HS-5 (cell line): ENCODE measurements around the gene TEX14.
A peak's percentile ranks its signal among the peaks of the same experiment; 100 is the strongest.

Source experiments
- DNase-seq: peaks from one replicate; pipeline ENCODE4 v3.0.0-alpha.2; 2012; ENCODE audit warnings: low read depth

Gene TEX14

DNA sequence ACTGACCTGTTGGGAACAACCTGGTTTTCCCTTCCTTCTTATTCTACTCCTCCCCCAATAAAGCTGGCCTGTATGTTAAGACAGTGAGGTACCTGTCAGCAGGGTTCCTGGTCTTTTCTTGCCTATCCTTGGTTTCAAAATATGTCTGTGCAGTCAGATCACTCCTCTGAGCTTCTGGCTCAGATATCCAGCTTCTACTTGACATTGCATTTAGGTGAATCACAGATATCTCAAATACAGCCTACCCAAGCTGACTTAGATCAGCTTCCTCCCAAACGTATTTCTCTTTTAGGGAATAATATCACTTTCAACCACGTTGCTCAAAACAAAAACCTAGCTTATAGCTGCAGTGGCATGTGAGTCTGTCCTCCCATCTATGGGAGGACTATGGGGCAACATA lies 48.7 kb downstream of the TEX14 start:
- peak; percentile 68 for DNase-seq

DNA sequence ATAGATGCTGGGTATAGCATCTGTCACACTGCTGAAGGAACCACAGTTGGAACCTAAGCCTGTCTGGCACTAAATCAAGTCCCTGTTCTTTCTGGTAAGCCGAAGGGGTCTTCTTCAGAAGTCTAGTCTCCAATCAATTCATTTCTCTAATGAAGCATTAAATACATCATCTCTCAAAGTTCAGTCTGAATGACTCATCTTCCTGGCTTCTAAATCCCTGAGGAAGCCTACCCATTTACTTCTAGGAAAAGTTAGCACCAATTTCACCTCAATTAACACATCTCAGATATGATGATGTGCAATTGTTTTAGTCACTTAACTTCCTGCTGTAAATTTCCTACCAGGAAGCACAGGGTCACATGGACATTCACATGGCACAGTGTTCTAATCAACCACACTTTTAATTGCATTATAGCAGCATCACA lies 49.9 kb downstream of the TEX14 start:
- DNase-seq, result no peak

DNA sequence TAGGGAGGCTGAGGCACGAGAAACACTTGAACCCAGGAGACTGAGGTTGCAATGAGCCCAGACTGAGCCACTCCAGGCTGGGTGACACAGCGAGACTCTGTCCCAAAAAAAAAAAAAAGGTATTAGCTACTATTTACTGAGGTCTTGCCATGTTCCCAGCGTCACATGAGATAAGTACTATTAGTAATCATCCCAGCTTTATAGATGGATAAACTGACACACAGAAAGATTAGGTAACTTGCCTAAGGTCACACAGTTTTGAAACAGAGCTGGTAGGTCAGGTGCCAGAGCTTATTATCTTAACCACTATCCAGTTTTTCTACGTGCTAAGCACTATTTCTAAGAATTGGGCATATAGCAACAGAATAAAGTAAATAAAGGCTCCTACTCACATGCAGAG lies 51.6 kb downstream of the TEX14 start:
- DNase-seq, result no peak

DNA sequence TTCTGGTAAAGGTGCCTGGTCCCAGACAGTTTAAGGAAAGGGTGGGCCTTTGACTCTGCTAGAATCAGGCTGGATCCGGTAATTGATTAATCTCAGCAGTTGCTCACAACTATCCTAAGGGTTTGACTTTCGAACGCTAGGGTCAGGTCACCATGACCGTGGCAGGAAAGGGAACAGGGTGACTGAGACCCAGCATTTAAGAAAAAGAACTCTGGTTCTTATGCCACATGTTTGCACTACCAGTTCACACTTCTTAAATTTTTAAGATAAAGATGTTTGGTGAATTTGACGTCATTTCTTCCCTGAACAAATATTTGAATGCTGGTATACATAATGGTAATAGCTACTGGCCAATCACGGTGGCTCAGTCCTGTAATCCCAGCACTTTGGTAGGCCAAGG lies 52.2 kb downstream of the TEX14 start:
- no peak for DNase-seq

DNA sequence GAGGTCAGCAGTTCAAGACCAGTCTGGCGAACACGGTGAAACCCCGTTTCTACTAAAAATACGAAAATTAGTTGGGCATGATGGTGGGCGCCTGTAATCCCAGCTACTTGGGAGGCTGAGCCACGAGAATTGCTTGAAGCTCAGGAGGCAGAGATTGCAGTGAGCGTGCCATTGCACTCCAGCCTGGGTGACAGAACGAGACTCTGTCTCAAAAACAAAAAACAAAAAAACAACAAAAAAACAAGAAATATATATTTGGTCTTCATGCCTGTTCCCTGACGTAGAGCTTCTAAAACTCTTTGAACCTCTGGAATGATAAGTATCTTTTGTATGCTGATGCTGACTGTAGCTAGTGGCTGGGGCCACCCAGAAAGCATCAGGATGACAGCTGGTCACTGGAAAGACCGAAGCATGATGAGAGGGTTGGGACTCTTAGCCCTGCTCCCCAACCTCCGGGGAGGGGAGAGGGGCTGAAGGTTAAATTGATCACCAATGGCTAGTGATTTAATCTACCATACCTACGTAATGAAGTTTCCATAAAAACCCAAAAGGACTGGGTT lies 54.8 kb downstream of the TEX14 start:
- DNase-seq, result no peak

DNA sequence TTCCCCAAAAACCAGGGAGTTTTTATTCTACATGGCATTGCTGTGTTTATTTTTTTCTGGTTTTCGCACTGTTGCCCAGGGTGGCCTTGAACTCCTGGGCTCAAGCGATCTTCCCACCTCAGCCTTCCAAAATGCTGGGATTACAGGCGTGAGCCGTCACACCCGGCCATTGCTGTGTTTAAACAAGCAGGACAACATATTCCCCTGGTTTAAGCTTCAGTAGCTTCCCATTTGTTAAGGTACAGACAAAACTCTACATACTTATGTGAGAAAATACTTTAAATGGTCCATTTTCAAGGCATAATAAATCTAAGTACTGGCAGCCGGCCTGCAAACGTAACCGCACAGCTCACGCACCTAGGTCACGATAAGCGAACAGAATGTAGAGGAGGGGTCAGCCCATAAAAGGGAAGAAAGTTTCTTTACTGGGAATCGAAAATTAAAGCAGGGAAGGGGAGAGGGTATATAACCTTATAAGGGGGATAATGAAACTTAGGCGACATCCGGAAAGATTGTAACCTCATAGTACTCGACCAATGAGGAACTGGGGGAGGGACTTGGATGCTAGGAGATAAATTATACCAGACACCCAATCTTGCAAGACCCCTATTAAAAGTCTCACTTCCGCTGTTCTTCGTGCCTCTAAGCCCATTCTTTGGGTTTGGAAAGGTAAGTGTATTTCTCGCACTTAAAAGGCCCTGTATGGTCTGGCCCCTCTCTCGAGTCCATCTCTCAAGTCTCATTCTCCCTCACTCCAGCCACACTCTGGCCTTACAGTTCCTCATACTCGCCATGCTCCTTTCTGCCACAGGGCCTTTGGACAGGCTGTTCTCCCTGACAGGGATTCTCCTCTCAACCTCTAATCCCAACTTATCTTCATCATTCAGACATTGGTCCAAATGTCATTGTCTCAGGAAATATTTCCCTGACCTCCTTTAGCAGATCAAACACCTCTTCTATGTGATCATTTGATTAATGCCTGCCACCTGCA lies 59.2 kb downstream of the TEX14 start:
- no peak for DNase-seq

DNA sequence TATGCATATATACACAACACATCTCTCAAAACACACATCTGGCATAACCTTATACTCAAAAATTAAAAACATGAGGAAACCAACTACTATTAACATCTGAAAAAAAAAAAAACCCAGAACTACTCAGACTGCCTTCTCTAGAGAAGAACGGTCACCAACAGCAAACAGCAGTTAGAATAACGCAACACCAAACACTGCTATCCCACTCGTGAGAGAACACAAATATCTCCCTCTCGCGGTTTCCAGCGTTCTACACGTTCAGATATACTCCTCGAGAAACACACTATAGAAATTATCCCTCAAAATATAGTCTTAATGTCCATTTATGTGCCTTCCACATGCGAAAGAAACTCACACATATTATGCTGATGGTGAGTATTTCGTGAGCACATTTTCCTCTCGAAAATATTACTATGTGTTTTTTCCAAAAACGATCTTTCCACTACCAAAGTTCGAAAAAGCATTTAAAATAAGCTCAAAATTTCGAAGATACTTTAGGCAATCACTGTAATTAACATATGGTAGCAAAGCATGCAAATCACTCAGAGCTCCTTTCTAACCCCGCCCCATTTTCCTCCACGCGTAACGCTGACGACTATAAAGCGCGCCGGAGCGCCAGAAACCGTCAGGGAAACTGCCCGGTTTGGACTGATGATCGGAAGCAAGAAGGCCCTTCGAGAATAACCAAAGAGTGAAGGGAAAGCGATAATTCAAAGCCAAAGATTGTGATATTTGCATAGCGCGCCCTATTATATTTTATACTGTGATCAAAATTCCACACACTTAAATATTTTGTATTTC lies 60.1 kb downstream of the TEX14 start:
- peak; percentile 98 for DNase-seq

DNA sequence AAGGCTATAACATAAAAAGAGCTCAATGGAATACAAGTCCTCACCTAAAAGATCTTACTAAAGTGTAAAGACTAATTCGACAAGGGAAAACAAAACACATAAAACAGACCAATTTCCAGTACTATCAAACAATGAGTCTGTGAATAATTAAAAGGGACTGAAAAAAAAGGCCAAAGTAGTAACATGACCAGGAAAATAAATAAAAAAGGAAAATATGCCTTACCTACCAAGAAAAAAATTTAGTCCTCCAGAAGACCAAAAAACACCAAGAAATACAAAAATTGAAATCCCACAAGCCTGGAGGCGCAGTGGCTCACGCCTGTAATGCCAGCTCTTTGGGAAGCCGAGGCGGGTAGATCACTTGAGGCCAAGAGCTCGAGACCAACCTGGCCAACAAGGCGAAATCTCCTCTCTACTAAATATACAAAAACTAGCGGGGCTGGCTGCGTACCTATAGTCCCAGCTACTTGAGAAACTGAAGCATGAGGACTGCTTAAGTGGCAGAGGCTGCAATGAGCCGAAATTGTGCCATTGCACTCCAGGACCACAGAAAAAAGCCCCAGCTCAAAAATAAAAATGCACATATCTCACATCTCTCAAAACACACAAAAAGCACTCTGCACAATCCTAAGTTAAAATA lies 60.8 kb downstream of the TEX14 start:
- DNase-seq, result no peak

DNA sequence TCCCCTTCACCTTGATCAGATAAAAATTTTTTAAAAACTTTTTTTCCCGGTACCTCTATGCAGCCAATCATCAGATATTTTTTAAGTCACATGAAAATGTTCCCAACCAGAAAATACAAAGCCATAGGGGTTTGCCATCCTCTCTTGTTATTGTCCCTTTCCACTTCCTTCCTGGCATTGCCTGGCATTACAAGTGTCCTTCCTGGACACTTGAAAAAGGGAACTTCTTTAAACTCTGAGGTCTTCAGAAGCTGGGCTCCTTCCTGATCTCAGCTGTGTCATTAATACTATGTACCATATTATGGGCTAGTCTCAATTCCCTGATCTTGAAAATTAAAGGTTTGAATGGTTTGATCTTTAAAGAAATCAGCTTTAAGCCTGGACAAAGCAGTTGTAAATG lies 64.9 kb downstream of the TEX14 start:
- DNase-seq, result no peak

DNA sequence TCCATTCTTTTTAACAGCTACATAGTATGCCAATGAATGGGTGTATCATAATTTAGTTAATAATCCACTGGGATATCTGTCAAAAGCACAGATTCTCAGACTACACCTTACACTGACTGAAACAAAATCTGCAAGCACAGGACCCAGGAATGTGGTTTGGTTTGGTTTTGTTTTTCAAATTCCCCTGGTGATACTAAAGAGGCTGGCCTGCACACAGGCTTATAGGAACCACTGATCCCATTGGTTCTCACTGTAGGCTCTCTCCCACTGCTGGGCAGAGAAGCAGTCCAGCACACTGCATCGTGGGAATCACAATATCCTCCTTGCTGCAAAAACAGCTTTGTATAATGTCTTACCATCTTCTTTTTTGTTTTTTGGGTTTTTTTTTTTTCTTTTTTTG lies 67.1 kb downstream of the TEX14 start:
- DNase-seq, result no peak

DNA sequence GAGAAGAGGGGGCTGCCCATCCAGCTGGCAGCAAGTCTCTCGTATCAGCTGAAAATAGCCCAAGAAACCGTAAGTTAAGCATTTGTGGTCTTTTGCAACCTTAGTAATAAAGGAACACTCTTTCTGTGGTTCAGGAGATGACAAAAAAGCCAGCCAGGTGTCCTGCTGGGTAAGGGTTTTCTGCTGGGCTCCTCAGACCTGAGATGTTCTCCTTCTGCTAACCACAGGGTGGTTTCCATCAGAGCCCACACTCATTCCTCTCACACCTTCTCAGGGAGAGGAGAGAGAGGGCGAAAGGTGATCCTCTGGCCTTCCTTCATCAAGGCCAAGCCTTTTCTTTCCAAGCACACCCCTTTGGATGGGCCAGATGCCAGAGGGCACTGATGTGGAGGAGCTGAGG lies 70.7 kb downstream of the TEX14 start:
- DNase-seq, result no peak

DNA sequence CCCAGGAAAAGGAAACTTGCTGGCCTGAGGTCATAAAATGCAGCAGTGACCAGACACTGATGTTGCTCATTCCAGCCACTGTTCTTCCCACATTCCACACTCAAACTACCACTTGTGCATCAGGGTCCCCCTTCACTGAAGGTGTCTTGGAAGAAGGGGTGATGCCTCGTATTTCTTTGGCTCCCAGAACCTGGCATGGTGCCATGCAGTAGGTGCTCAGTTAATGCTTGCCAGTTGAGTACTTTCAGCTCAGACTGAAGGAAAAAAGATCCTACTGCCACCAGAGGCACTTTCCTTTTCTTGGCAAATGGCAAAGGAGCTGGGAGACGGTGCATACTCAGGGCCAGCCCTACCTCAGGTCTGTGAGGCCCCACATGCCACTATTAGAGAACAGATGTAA lies 73.5 kb downstream of the TEX14 start:
- DNase-seq, result no peak

DNA sequence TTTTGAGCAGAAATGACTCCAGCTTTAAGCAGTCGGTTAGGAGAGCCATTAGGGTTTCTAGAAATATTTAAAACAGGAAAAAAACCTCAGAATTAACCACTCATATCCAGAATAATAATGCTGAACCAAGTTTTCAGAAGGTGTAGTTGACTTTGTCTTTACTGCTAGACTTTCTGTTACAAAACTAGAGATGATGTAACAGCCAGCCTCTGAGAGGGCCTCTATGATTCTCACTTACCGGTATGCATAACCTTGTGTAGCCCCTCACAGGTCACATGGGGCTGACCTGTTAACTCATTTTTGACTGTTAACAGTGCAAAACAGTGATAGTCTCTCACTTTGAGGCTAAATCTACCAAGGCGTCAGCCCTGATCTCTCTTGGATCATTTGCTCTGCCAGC lies 74.3 kb downstream of the TEX14 start:
- no peak for DNase-seq

DNA sequence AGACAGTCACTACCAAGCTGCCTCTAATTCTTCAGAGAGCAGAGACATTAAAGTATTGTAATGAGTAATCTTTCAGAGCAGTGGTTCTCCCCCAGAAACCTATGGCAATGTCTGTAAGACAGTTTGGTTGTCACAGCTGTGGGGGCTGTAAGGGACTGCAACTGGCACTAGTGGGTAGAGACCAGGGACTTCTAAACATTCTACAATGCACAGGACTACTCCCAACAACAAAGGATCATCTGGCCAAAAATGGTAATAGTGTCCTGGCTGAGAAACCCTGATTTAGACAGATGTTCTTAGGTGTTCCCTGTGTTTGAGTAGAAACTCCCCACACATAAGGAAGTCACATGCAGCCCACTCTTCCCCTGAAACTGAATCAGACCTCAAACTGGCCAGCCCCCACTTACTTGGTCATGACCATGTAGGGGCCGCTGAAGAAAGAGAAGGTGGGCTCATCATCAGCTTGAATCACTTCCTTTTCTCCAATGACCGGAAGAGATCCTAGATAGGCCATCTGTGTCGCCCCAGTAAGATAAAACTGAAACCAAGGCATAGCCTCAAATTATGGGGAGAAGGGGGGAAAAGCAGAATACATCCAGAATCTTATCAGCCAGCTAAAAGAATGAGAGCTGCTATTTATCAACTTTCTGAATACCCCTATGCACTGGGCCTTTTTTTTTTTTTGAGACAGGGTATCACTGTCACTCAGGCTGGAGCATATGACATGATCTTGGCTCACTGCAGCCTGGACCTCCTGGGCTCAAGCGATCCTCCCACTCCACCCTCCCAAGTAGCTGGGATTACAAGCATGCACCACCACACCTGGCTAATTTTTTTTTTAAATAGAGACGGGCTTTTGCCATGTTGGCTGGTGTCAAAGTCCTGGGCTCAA lies 75.8 kb downstream of the TEX14 start:
- DNase-seq, result no peak

DNA sequence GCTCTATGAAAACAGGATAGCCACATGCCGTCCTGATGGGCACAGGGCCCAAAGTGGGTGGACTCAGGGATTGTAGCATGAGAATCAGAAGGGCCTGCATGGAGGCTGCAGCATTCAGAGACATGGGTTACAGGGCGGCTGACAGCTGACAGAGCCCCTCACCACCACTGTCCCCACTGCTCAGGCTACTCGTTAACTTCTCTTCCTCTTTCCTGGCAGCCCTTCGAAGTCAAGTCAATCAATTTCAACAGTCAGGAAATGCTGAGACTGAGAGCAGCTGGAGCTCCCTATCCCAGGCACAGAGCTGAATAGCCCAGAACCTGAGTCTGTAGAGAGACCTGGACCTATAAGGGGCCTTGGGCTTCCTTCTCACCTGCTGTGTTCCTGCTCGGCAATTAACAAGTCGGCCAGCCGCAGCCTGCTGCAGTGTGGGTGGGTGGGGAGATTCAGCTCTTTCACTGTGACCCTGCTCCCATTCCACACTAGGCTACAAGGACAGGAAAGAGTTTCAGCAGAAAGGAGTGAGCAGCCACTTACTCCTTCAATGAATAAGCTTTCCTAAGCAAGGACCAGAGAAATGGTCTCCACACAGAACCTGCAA lies 76.9 kb downstream of the TEX14 start:
- DNase-seq, result no peak

DNA sequence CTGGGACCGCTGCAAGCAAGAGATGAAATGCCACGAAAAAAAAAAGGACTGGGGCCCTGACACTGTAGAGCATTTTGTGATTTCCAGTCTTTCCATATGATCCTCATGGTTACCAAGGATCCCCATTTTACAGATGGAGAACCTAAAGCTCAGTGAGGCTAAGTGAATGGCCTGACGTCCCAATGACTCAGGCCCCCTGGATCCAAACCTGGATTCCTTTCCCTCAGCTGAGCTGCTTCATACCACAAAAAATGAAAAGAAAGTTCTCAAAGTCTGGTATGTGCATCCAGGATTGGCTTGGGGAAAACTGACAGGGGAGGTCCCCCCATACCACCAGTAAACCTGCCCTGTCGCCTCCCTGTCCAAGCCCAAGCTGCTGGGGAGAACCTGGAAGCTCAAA lies 80.5 kb downstream of the TEX14 start:
- DNase-seq, result no peak

DNA sequence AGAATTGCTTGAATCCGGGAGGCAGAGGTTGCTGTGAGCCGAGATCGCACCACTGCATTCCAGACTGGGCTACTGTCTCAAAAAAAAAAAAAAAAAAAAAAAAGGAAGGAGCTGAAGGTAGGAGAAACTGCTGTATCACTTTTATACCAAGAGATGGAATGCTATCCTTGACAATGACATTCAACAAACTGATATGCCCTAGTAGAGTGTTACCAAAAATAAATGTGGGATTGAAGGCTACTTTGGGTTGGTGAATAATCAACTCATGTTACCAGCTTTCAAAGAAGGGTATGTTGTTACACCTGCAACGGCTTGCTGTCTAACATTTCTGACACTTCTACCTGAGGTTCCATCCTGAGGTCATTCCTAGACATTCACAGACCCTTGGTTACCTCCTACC lies 84.9 kb downstream of the TEX14 start:
- no peak for DNase-seq

DNA sequence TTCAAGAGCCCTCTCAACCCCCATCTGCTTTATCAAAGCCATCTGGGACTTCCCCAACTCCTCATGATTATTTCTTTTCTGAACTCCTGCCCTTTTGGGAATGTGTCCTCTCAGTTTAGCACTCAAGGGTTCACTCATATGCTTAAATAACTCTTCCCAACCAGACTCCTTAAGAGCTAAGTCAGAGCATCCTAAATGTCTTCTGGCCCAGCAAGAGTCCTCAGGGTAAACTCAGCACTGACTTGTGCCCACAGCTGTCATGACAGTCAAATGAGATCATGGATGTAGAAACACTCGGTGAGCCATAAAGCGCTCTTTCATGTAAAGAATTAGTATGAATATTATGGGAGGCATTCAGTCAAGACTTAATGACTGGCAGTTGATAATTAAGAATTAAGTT lies 85.9 kb downstream of the TEX14 start:
- DNase-seq, result no peak

DNA sequence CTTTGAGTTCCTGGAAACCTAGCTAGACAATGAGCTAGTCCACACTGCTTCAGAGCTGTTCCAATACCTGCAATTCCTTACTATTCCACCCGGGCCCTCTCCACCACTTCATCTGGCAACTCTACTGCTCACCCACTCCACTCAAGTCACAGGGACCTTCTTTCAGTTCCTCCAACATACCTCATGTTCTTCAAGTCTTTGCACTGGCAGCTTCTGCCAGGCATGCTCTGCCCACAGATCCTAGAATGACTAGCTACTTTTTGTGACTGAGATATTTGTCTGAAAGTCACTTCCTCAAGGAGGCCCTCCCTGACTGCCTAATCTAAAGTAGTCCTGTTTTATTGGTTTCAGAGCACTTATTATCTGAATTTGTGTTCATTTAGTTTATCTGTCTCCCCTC lies 86.4 kb downstream of the TEX14 start:
- DNase-seq, result no peak

DNA sequence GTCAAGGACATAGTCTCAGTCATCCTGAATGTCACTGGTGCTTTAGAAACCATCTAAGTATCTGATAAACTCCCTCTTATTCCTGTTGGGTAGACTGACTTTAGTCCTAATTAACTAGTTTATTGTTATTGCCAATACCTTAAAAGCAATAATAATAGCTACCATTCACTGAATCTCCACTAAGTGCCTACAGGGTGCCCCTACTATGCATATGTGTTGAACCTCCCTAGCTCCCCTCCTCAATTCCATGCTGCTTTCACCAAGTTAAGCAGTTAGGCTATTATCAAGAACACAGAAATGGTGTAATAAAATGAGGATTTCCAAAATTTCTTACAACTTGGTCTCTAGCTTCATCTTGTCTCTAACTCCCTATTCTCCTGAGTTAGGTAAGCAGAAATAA lies 89.9 kb downstream of the TEX14 start:
- DNase-seq, result no peak

DNA sequence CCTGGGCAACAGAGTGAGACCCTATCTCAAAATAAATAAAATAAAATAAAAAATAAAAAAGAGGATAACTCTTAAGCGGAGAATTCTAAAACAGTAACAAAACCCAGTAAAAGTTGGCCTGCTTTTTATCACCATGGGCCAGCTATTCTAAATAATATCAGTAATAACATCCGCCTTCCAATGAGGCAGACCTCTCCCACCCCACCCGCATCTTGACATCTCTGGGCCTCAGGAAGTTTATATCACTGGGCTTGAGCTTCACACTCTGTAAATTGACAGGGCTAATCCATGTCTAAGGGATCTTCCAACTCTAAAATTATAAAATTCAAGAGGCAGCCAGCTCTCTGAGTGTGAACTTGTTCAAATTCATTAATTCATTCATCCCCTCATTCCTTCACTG lies 94.5 kb downstream of the TEX14 start:
- no peak for DNase-seq
